ENCODE measurements around the gene IGFBP5. TPM values are rescaled to one million over a fixed set of nuclear protein-coding genes. Genes with fewer than 3 reads are reported as not detected.

Gene IGFBP5
- total RNA-seq, 1 experiment from 2014 or later, result 3.9 TPM

GRCh38 chr2:216736326-216736725 lies 41.0 kb upstream of the IGFBP5 start:
- POLR2A ChIA-PET, result no interaction called here

GRCh38 chr2:216735668-216736067 lies 40.3 kb upstream of the IGFBP5 start:
- H3K36me3 ChIP-seq (ENCODE audit: control insufficient read depth in 1 of 2, insufficient read depth in 2 of 2, low read length in 2 of 2), result no peaks in the 10 kb centered on the region
- H3K4me3 ChIP-seq (replicated peaks in 1 of 2; ENCODE audit: low read depth in 1 of 2, low read length in 2 of 2), result no peak overlapping the region
- DNase-seq (ENCODE audit: low read depth, low spot score) (no peak), ATAC-seq (no peak)
- no peaks in the 10 kb centered on the region for H3K9me2 ChIP-seq (ENCODE audit: insufficient read depth)
- RAD21 ChIA-PET (ENCODE audit: low non-redundant PET in 1 of 2, low total read pairs in 2 of 2, uncharacterized antibody in 2 of 2, unreplicated experiment in 2 of 2), result no interaction called here
- H3K27ac ChIP-seq (ENCODE audit: low read depth, low read length), result no peak overlapping the region
- intact Hi-C loops (cut with micrococcal nuclease), result no loop called here
- H3K79me2 ChIP-seq (ENCODE audit: insufficient read depth, low read length), result no peaks in the 10 kb centered on the region
- no peak overlapping the region for H2AFZ ChIP-seq (ENCODE audit: low read depth, low read length, poor library complexity, severe bottlenecking)
- no peak overlapping the region for H3K4me2 ChIP-seq (ENCODE audit: low read length)
- CTCF ChIA-PET, result no interaction called here
- H3K9ac ChIP-seq (ENCODE audit: low read length), result no peak overlapping the region
- H3K9me3 ChIP-seq (ENCODE audit: control insufficient read depth in 1 of 2, insufficient read depth in 1 of 2, low read depth in 1 of 2, low read length in 2 of 2), result no peaks in the 10 kb centered on the region
- no peaks in the 10 kb centered on the region for H3K4me1 ChIP-seq (ENCODE audit: control insufficient read depth in 1 of 2, insufficient read depth in 2 of 2, low read length in 2 of 2)
- TF ChIP-seq SRF (IDR thresholded peaks at IDR 0.05; ENCODE audit: low read depth) (no peak), POLR2AphosphoS5 (IDR thresholded peaks at IDR 0.05; ENCODE audit: low read depth, low read length) (no peak), REST (IDR thresholded peaks at IDR 0.05; ENCODE audit: low read depth) (no peak), ZFX (IDR thresholded peaks at IDR 0.05) (no peak), RAD21 (IDR thresholded peaks at IDR 0.05; ENCODE audit: low read depth) (no peak), YY1 (IDR thresholded peaks at IDR 0.05; ENCODE audit: extremely low read depth, insufficient replicate concordance, low read depth, low read length) (no peak), EGR1 (IDR thresholded peaks at IDR 0.05; ENCODE audit: low read depth) (no peak), CEBPB (IDR thresholded peaks at IDR 0.05; ENCODE audit: low read depth) (no peak), ZBTB33 (IDR thresholded peaks at IDR 0.05; ENCODE audit: extremely low read depth, insufficient replicate concordance, low read length) (no peak), MAX (IDR thresholded peaks at IDR 0.05) (no peak)
- POLR2A ChIA-PET, result no interaction called here
- H3K27me3 ChIP-seq (ENCODE audit: insufficient read depth, low read length), result peaks cover 63% of the 10 kb centered on the region
- BruUV-seq (replicated peaks), result no TSS peak
- H4K20me1 ChIP-seq (ENCODE audit: insufficient read depth), result no peaks in the 10 kb centered on the region

More at GRCh38 chr2:216736326-216736725, 41.0 kb upstream of the IGFBP5 start:
- no peak overlapping the region for H3K4me3 ChIP-seq (replicated peaks in 1 of 2; ENCODE audit: low read depth in 1 of 2, low read length in 2 of 2)
- no peak overlapping the region for H2AFZ ChIP-seq (ENCODE audit: low read depth, low read length, poor library complexity, severe bottlenecking)
- CTCF ChIA-PET, result no interaction called here
- no peak for DNase-seq (ENCODE audit: low read depth, low spot score)
- H3K4me1 ChIP-seq (ENCODE audit: control insufficient read depth in 1 of 2, insufficient read depth in 2 of 2, low read length in 2 of 2), result no peaks in the 10 kb centered on the region
- no peaks in the 10 kb centered on the region for H3K9me3 ChIP-seq (ENCODE audit: control insufficient read depth in 1 of 2, insufficient read depth in 1 of 2, low read depth in 1 of 2, low read length in 2 of 2)
- H3K9me2 ChIP-seq (ENCODE audit: insufficient read depth), result no peaks in the 10 kb centered on the region
- no TSS peak for BruUV-seq (replicated peaks)
- no peaks in the 10 kb centered on the region for H3K79me2 ChIP-seq (ENCODE audit: insufficient read depth, low read length)
- H3K27me3 ChIP-seq (ENCODE audit: insufficient read depth, low read length), result peaks cover 61% of the 10 kb centered on the region
- H3K9ac ChIP-seq (ENCODE audit: low read length), result no peak overlapping the region
- RAD21 ChIA-PET (ENCODE audit: low non-redundant PET in 1 of 2, low total read pairs in 2 of 2, uncharacterized antibody in 2 of 2, unreplicated experiment in 2 of 2), result no interaction called here
- intact Hi-C loops (cut with micrococcal nuclease), result no loop called here
- no peaks in the 10 kb centered on the region for H4K20me1 ChIP-seq (ENCODE audit: insufficient read depth)
- no peaks in the 10 kb centered on the region for H3K36me3 ChIP-seq (ENCODE audit: control insufficient read depth in 1 of 2, insufficient read depth in 2 of 2, low read length in 2 of 2)
- H3K4me2 ChIP-seq (ENCODE audit: low read length), result no peak overlapping the region
- no peak for TF ChIP-seq MAX (IDR thresholded peaks at IDR 0.05)
- TF ChIP-seq POLR2AphosphoS5 (IDR thresholded peaks at IDR 0.05; ENCODE audit: low read depth, low read length), result no peak
- TF ChIP-seq YY1 (IDR thresholded peaks at IDR 0.05; ENCODE audit: extremely low read depth, insufficient replicate concordance, low read depth, low read length), result no peak
- no peak for TF ChIP-seq ZNF274 (IDR thresholded peaks at IDR 0.05; ENCODE audit: low read depth, low read length)
- TF ChIP-seq SRF (IDR thresholded peaks at IDR 0.05; ENCODE audit: low read depth), result no peak
- no peak overlapping the region for H3K27ac ChIP-seq (ENCODE audit: low read depth, low read length)
- ATAC-seq, result no peak
